Stomach (tissue), 9 donors: ENCODE measurements around the gene MRPL28. TPM values are rescaled to one million over a fixed set of nuclear protein-coding genes. Genes with fewer than 3 reads are reported as not detected.

Experiments used
- DNase-seq, 2 donors: peaks; one replicate each; pipeline versions ENCODE4 v3.0.0 to v3.0.0-alpha.2; 2013 to 2019
- H3K27ac ChIP-seq, 5 donors: fragments of 200-600 bp in 4 of 5; sonication (generic) in 4 of 5; one replicate each; pipeline ENCODE4 v1.5.1; 2013 to 2019; ENCODE audit warnings: mild to moderate bottlenecking in 1 of 5, moderate library complexity in 1 of 5
- H3K27me3 ChIP-seq, 3 donors: fragments of 200-600 bp; sonication (generic); one replicate each; pipeline ENCODE4 v1.5.1; 2017 to 2019; ENCODE audit warnings: mixed run types in 1 of 3
- H3K36me3 ChIP-seq, 4 donors: fragments of 200-600 bp; sonication (generic); 1 replicate in 3 of 4; 2 replicates in 1 of 4; pipeline ENCODE4 v1.5.1; 2016 to 2019
- H3K4me1 ChIP-seq, 4 donors: fragments of 200-600 bp; sonication (generic); one replicate each; pipeline ENCODE4 v1.5.1; 2016 to 2019
- H3K4me3 ChIP-seq, 4 donors: fragments of 200-600 bp; sonication (generic) in 3 of 4; one replicate each; pipeline ENCODE4 v1.5.1; 2016 to 2019; ENCODE audit warnings: mild to moderate bottlenecking in 1 of 4
- H3K9me3 ChIP-seq, 4 donors: fragments of 200-600 bp; sonication (generic); one replicate each; pipeline ENCODE4 v1.5.1; 2016 to 2019
- CTCF ChIP-seq, 7 experiments: fragments of 450-650 bp in 4 of 7; fragments of 200-600 bp in 3 of 7; sonication (generic) in 3 of 7; IDR thresholded peaks; one replicate each; pipeline ENCODE4 v1.5.1; 2016 to 2019; ENCODE audit warnings: antibody characterized with exemption in 7 of 7, control low read depth in 2 of 7, mild to moderate bottlenecking in 1 of 7
- EP300 ChIP-seq: sonication (generic); formaldehyde crosslinking; IDR thresholded peaks from one replicate; pipeline ENCODE4 v1.6.1; 2017; ENCODE audit warnings: antibody characterized with exemption
- POLR2A ChIP-seq, 4 donors: fragments of 450-650 bp; IDR thresholded peaks; one replicate each; pipeline ENCODE4 v1.6.1; 2016; ENCODE audit warnings: antibody characterized with exemption in 4 of 4, control low read depth in 2 of 4, mild to moderate bottlenecking in 1 of 4, moderate library complexity in 1 of 4
- POLR2AphosphoS5 ChIP-seq, 3 donors: sonication (generic); formaldehyde crosslinking; IDR thresholded peaks; one replicate each; pipeline ENCODE4 v1.6.1; 2016; ENCODE audit warnings: antibody characterized with exemption in 3 of 3
- WGBS, 5 donors: extraction: QIAGEN DNeasy Blood & Tissue Kit in 3 of 5; methylation state at CpG; one replicate each; pipeline versions ENCODE4 v1.1.5 to v1.1.7; 2013 to 2018; 5-methylcytosine and 5-hydroxymethylcytosine counted together
- intact Hi-C: fragments of 100-400 bp; cut with DNase I; formaldehyde crosslinking; loops from one replicate; pipeline ENCODE4 v1.15.1; 2023; ENCODE audit warnings: low total_unique reads
- polyA plus RNA-seq, 3 donors: library from polyadenylated mRNA; stranded (reverse); fragments of 200-250 nt; gene quantifications; one replicate each; pipeline ENCODE4 v1.2.3, GENCODE V29; 2013
- total RNA-seq, 5 donors: library from RNA; depleted of rRNA; stranded (reverse); fragments of >200 nt; gene quantifications; one replicate each; pipeline versions ENCODE4 v1.1.0 to v1.2.3, GENCODE V29; 2014 to 2016
- donor health status: healthy with polysubstance abuse.
- donor health status: Bipolar disorder and iron deficiency.
- donor health status: healthy.

The MRPL28 gene
- total and polyA plus RNA-seq, 8 donors = 9.9 to 106 (median 56.6) TPM

- no peak overlapping the region for H3K27ac ChIP-seq
- H3K36me3 ChIP-seq = peaks cover 11 to 45% (median 38%) of the 10 kb centered on the region in 4 donors
Observed at GRCh38 chr16:410516-411178, 40.3 kb upstream of the MRPL28 start.

GRCh38 chr16:407253-407652, 36.9 kb upstream of the MRPL28 start:
- 83 to 90% (median 89%) methylated on average over 10 to 16 of the region's 16 CpGs for WGBS, 5 donors
- peaks cover 11 to 45% (median 38%) of the 10 kb centered on the region in 4 donors for H3K36me3 ChIP-seq

More at GRCh38 chr16:410516-411178, 40.3 kb upstream of the MRPL28 start:
- H3K27me3 ChIP-seq = no peaks in the 10 kb centered on the region
- 90 to 99% (median 93%) methylated on average over 21 to 36 of the region's 36 CpGs for WGBS, 5 donors
- intact Hi-C loops = no loop called here
- no peak for TF ChIP-seq EP300
- H3K4me3 ChIP-seq = no peak overlapping the region
- H3K4me1 ChIP-seq = no peaks in the 10 kb centered on the region
- no peak for DNase-seq
- H3K9me3 ChIP-seq = no peaks in the 10 kb centered on the region

DNA sequence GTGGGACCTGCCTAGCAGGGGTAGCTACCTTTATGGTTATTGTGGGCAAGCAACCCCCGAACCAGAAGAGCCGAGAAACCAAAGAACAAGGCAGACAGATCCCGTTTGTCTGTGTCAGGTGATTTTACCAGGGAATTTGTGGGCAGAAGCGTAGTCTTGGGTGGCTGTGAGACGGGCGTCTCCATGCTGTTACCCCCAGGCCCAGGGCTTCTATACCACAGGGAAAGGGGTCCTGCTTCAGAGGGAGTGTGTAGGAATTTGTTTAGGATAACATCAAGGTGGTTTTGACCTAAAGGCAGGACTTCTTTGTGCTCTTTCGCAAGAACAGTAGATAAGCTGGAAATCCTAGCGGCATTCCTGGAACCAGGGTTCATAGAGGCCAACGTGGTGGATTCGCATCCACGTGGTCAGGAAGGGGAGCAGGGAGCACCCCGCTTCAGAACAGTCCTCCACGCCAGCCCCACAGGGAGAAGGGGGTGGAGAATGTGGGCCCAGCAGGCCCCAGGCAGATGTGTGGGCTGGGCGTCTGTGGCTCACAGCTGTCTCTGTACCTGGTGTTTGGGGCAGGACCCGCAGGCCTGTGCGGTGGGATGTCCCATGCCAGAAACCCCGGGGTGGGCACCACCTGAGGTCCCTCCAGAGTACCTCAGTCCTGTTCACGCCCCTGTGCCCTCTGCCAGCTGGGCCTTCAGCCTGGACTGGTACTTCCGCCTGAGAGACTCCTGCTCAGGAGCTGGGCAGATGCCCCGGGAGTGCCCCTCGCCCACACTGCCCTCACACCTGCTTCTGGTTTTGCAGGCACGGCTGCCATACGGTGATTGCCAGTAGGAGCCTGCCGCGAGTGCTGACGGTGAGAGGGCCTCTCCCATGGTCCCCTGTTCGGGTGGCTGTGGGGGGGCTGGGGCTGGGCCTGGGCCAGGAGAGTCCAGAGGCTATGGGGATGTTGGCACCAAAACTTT, 35.5 kb upstream of the MRPL28 start:
- DNase-seq = no peak
- Histone ChIP-seq H3K4me3 (no peak overlapping the region), H3K4me1 (peaks cover 2 to 18% (median 12%) of the 10 kb centered on the region in 4 donors), H3K27me3 (no peaks in the 10 kb centered on the region), H3K9me3 (no peaks in the 10 kb centered on the region), H3K27ac (no peak overlapping the region), H3K36me3 (peaks cover 3 to 30% (median 24%) of the 10 kb centered on the region in 4 donors)
- no peak for TF ChIP-seq EP300
- TF ChIP-seq CTCF (IDR thresholded peaks at IDR 0.05) = no peak
- TF ChIP-seq POLR2A (IDR thresholded peaks at IDR 0.05) = no peak
- TF ChIP-seq POLR2AphosphoS5 (IDR thresholded peaks at IDR 0.05) = no peak
- intact Hi-C loops = no loop called here
- 77 to 87% (median 78%) methylated on average over 23 to 27 of the region's 27 CpGs for WGBS, 5 donors

More at GRCh38 chr16:407253-407652, 36.9 kb upstream of the MRPL28 start:
- H3K4me3 ChIP-seq = no peak overlapping the region
- DNase-seq = no peak
- H3K4me1 ChIP-seq = peaks cover 0 to 12% (median 7%) of the 10 kb centered on the region in 4 donors
- H3K27ac ChIP-seq = no peak overlapping the region
- intact Hi-C loops = no loop called here
- no peaks in the 10 kb centered on the region for H3K27me3 ChIP-seq
- TF ChIP-seq EP300 (no peak), CTCF (IDR thresholded peaks at IDR 0.05) (no peak), POLR2A (IDR thresholded peaks at IDR 0.05) (no peak), POLR2AphosphoS5 (IDR thresholded peaks at IDR 0.05) (no peak)
- no peaks in the 10 kb centered on the region for H3K9me3 ChIP-seq

GRCh38 chr16:404971-405486, 34.7 kb upstream of the MRPL28 start:
- Histone ChIP-seq H3K9me3 (no peaks in the 10 kb centered on the region), H3K27me3 (no peaks in the 10 kb centered on the region), H3K36me3 (peaks cover 0 to 25% (median 16%) of the 10 kb centered on the region in 4 donors), H3K27ac (no peak overlapping the region), H3K4me1 (peaks cover 7 to 26% (median 19%) of the 10 kb centered on the region in 4 donors), H3K4me3 (no peak overlapping the region)
- 81 to 92% (median 89%) methylated on average over 9 to 12 of the region's 12 CpGs for WGBS, 5 donors
- no peak for DNase-seq
- intact Hi-C loops = no loop called here
- TF ChIP-seq EP300 (no peak), POLR2A (IDR thresholded peaks at IDR 0.05) (no peak), CTCF (IDR thresholded peaks at IDR 0.05) (no peak), POLR2AphosphoS5 (IDR thresholded peaks at IDR 0.05) (no peak)
